ENCODE data around the gene PMIS2.
"Not testable (repeated sequence)": the region's sequence is repeated elsewhere in the genome, so short reads cannot be mapped to it uniquely, and the experiment has no call there.

PMIS2 gene

DNA sequence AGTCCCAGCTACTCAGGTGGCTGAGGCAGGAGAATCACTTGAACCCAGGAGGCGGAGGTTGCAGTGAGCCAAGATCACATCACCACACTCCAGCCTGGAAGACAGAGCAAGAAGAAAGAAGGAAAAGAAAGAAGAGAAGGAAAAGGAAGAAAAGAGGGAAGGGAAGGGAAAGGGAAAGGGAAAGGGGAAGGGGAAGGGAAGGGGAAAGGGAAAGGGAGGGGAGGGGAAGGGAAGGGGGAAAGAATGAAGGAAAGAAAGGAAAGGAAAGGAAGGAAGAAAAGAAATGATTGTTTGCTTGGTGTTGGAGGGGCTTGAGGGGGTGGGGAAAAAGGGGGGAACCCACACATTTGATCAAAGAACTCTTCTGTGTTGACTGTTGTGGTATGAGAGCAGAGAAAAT, 10.0 kb downstream of the PMIS2 start:
- no peak for DNase-seq

- no peak for DNase-seq
Measured at GRCh38 chr19:35596366-35596999, 10.5 kb downstream of the PMIS2 start.

DNA sequence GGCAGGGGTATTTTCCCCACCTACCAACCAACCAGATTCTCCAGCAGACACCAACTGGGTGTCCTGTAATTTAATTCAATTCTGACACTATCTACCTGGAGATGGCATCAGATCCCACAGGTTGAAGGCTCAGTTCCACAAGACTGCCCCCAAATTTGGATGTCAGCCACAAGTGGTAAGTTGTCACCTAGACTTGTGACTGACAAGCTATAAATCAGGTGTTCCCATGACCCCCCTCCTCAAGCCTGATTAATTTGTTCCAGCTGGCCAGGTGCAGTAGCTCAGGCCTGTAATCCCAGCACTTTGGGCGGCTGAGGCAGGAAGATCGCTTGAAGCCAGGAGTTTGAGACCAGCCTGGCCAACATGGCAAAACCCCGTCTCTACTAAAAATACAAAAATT, 16.0 kb downstream of the PMIS2 start:
- no peak for DNase-seq

- not testable (repeated sequence) for DNase-seq
Measured at GRCh38 chr19:35604436-35604835, 18.5 kb downstream of the PMIS2 start.

DNA sequence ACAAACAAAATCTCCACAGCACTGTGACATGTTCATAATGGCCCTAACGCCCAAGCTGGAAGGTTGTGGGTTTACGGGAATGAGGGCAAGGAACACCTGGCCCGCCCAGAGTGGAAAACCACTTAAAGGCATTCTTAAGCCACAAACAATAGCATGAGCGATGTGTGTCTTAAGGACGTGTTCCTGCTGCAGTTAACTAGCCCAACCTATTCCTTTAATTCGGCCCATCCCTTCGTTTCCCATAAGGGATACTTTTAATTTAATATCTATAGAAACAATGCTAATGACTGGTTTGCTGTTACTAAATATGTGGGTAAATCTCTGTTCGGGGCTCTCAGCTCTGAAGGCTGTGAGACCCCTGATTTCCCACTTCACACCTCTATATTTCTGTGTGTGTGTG, 21.2 kb downstream of the PMIS2 start:
- not testable (repeated sequence) for DNase-seq

GRCh38 chr19:35607661-35608060, 21.7 kb downstream of the PMIS2 start:
- no peak for DNase-seq

- no peak for DNase-seq
Measured at GRCh38 chr19:35608251-35608650, 22.3 kb downstream of the PMIS2 start.

DNA sequence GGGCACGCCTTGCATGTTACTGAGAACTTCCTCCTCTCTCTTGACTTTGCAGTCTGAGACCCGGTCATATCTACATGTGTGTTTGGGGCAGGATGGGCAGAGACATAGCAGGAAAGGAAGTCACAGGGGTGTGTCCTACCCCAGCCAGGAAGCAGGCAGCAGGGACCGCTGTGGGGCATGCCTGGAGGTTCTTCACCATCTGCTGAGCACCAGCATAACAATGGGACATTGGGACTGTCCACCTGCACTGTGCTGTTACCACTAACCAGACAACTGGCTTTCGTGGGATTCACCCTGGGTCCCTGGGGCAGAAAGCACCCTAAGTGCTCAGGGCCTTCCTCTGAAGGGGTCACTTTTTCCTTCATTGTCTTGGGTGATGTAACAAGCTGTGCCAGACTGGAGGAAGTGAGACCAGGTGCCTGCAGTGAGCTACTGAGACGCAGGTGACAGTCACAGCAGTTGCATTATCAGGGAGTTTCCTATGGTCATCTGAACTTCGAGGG, 23.9 kb downstream of the PMIS2 start:
- DNase-seq: no peak

DNA sequence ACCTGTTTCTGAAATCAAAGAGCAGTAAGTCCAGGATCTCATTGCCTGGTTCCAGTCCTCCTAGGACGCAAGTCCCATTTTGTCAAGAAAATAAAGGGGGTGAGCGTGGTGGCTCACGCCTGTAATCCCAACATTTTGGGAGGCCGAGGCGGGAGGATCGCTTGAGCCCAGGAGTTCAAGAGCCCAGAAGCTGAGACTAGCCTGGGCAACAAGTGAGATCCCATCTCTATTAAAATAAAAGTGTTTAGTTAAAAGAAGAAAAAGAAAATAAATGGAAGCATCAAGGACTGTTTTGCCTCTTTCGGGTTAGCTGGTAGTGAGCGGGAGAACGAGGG, 26.2 kb downstream of the PMIS2 start:
- DNase-seq: no peak

DNA sequence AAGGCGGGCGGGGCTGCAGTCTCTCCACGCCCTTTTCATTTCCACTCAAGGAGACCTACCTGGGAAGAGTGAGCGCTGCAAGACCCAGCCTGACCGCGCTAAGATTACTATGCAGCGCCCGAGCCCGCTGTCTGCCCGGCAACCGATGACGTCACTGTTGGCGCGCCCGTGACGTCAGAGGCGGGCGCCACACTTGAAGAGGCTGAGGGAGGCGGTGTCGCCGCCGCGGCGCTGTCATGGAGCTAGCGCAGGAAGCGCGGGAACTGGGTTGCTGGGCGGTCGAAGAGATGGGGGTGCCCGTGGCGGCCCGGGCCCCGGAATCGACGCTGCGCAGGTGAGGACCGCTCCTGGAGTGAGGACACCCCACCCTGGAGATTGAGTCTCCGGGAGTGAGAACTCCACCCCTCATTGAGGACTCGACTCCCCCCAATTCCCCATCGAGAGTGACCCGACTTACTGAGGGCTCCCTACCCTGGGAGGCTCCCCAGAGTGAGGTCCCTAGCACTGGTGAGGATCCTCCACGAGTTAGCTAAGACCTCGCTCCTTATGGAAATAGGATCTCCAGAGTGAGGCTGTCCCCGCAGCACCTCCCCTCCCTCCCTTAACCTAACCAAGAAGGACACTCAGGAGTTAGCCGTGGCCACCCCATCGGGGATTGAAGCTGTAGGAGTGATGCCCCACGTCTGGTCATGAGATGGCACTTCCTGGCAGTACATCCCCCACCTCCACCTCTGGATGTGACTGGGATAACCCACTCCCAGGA, 26.8 kb downstream of the PMIS2 start, which contains the start of gene HAUS5:
Gene HAUS5, plus strand, starts transcription at position 177 of the 763 bp plus-strand sequence. Its CDS starts 60 bp downstream, at position 237.
- DNase-seq: peak; percentile 84 to 85

DNA sequence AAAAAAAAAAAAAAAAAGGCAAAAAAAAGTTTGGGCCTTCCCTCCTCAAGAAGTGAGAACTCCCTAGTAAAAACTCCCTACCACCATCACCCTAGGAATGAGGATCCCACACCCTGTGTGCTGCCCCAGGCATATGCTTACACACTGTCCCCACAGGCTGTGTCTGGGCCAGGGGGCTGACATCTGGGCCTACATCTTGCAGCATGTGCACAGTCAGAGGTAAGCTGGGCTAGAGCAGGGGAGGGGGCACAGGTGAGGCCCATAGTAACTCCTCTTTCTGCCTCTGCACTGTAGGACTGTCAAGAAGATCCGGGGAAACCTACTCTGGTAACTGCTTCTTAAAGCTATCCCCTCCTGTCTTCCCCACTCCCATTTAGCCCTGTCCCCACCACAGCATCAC, 27.6 kb downstream of the PMIS2 start:
- DNase-seq: no peak

GRCh38 chr19:35615036-35615435, 29.1 kb downstream of the PMIS2 start:
- DNase-seq: no peak

DNA sequence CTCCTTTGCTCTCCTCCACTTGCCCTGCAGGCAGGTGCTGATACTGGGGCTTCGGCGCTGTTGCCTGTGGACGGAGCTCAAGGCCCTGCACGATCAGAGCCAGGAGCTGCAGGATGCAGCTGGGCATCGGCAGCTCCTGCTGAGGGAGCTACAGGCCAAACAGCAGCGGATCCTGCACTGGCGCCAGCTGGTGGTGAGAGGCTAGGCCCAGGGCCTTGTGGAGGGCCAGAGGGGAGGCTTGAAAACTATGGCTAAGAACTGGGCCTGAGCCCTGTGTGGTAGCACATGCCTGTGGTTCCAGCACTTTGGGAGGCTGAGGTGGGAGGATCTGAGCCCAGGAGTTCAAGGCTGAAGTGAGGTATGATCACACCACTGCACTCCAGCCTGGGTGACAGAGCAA, 32.9 kb downstream of the PMIS2 start:
- DNase-seq: no peak

DNA sequence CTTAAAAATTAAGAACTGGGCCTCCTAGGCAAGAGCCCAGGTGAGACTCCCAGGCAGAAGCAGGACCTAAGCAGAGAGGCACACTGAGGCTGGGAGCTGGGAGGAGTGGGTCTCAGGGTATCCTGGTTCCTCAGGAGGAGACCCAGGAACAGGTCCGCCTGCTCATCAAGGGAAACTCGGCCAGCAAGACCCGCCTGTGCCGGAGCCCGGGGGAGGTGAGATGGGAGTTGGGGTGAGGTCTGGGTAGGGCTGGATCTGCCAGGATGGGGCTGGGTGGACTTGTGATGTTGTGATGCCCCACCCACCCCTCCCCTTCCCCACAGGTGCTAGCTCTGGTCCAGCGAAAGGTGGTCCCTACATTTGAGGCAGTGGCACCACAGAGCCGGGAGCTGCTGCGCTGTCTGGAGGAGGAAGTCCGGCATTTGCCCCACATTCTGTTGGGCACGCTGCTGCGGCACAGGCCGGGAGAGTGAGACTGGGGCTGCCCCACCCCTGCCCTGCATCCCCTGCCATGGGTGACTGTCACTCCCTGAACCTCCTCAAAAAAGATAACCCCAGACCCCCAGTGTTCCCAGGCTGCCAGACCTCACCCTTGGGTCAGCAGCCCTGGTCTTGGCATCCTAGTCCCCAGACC, 33.4 kb downstream of the PMIS2 start:
- no peak for DNase-seq

DNA sequence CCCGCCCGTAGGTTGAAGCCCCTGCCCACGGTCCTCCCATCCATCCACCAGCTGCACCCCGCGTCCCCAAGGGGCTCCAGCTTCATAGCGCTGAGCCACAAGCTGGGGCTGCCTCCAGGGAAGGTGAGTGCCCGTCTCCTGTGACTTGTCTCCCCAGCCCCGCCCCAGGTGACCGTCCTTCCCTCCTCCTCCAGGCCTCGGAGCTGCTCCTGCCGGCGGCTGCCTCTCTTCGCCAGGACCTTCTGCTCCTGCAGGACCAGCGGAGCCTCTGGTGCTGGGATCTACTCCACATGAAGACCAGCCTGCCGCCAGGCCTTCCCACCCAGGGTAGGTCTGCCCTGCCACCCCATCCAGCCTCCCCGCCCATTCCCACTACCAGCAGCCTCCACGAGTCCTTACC, 34.0 kb downstream of the PMIS2 start:
- no peak for DNase-seq

DNA sequence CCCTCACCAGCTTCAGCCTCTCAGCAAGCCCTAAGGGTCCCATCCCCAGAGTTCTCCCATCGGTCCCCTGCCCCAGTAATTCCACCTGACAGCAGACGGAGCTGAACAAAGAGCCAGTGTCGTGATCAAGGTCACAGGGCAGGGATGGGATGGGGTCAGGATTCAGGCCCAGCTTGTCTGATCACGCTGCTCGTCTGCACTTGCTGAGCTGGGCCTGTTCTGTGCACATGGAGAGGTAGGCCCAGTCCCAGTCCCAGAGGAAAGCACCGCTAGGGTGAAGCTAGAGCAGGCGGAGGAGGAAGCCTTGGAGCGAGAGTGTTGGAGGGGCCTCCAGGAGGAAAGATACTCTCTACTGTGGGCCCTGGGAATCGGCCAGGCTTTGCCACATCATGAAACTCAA, 35.7 kb downstream of the PMIS2 start:
- DNase-seq: no peak

- no peak for DNase-seq
Measured at GRCh38 chr19:35622750-35623149, 36.8 kb downstream of the PMIS2 start.

DNA sequence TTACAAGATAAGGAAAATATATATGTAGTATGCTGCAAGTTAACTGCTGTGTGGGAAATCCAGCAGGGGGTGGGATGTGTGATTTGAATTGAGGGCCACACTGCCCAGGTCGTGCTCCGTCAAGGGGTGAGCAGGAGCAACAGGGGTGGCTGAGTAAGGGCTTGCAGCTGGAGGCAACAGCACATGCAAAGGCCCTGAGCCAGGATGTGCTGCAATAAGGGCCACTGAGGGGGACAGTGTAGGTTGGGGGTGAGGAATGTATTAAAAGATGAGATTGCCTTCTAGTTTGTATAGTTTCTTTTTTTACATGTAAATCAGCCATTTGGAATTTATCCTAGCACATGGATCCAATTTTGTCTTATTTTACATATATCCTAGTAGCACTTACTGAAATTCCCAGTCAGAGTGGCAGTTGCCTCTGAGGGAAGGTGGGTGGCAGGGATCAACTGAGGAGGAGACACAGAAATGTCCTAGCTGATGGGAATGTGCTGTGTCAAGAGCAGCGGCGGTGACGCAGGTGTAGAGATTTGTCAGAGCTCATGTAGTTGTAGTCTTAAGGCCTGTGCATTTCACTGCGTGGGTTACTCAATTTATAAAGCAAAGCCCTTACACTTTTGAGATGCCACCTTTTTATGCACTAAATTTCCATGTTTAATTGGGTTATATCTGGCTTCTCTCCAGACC, 37.5 kb downstream of the PMIS2 start:
- DNase-seq: no peak

GRCh38 chr19:35628264-35628564, 42.2 kb downstream of the PMIS2 start:
- no peak for DNase-seq

GRCh38 chr19:35628565-35629331, 42.8 kb downstream of the PMIS2 start, which contains the start of gene RBM42:
RBM42 (plus strand) TSS chr19:35629036; CDS start chr19:35629154, 118 bp downstream.
- peak; percentile 96 to 98 for DNase-seq

DNA sequence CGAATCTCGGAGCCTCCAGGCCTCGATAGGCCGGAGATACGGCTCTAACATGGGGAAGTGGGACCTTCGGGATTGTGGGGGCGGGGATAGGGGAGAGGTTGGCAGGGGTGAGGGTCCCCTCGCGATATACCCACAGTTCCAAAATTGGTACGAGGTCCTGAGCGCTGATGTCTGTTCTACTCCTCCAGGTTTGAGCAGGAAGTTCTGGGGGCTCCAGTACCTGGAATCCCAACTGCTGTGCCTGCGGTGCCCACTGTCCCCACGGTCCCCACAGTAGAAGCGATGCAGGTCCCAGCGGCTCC, 43.3 kb downstream of the PMIS2 start:
- DNase-seq: no peak

DNA sequence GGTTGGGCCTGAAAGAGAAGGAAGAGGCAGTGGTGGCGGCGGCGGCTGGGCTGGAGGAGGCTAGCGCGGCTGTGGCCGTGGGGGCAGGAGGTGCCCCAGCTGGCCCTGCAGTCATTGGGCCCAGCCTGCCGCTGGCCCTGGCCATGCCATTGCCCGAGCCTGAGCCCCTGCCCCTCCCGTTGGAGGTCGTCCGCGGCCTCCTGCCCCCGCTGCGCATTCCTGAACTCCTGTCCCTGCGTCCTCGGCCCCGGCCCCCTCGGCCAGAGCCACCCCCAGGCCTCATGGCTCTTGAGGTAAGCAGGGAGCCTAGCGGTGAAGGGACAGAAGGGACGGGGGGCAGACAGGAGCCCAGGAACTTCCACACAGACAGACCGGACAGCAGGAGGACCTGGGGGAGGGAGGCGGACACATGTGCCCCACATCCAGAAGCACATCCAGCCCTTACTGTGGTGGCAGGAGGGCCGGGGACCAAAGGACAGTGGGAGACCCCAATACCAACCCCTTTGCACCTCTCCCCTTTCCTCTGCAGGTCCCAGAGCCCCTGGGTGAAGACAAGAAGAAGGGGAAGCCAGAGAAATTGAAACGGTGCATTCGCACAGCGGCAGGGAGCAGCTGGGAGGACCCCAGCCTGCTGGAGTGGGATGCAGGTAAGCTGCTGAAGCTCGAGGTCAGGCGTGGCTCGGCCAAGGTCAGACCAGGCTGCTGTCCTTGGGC, 47.9 kb downstream of the PMIS2 start:
- DNase-seq: no peak

All from NCI-H187 (cell line).